AG04449 (cell line): Measurements from ENCODE around the gene EEF1AKMT3.

Source experiments
- CTCF ChIA-PET: fragments of 350-600 bp; formaldehyde crosslinking; extraction: SDS; loops from one replicate; lab custom pipeline; 2021; ENCODE audit warnings: antibody characterized with exemption; lab: Yijun Ruan, JAX
- POLR2A ChIA-PET: fragments of 400-600, 350-600 bp; formaldehyde crosslinking; extraction: SDS; loops from one replicate; lab custom pipeline; 2020; ENCODE audit warnings: antibody characterized with exemption, inconsistent platforms; lab: Yijun Ruan, JAX
- DNase-seq: peaks from one replicate; pipeline ENCODE4 v3.0.0-alpha.2; 2010; ENCODE audit warnings: low read depth, low spot score
- H3K4me3 ChIP-seq: 2 replicates; pipeline ENCODE4 v1.5.1; 2011; ENCODE audit warnings: low read depth, mild to moderate bottlenecking, control low read depth, low read length
- CTCF ChIP-seq: IDR thresholded peaks from one replicate; pipeline ENCODE4 v1.5.1; 2011; ENCODE audit warnings: mild to moderate bottlenecking, moderate library complexity, low read length, control low read depth, inconsistent platforms; ENCODE audit not compliant: insufficient read depth; ENCODE audit errors: missing control alignments

The EEF1AKMT3 gene

DNA sequence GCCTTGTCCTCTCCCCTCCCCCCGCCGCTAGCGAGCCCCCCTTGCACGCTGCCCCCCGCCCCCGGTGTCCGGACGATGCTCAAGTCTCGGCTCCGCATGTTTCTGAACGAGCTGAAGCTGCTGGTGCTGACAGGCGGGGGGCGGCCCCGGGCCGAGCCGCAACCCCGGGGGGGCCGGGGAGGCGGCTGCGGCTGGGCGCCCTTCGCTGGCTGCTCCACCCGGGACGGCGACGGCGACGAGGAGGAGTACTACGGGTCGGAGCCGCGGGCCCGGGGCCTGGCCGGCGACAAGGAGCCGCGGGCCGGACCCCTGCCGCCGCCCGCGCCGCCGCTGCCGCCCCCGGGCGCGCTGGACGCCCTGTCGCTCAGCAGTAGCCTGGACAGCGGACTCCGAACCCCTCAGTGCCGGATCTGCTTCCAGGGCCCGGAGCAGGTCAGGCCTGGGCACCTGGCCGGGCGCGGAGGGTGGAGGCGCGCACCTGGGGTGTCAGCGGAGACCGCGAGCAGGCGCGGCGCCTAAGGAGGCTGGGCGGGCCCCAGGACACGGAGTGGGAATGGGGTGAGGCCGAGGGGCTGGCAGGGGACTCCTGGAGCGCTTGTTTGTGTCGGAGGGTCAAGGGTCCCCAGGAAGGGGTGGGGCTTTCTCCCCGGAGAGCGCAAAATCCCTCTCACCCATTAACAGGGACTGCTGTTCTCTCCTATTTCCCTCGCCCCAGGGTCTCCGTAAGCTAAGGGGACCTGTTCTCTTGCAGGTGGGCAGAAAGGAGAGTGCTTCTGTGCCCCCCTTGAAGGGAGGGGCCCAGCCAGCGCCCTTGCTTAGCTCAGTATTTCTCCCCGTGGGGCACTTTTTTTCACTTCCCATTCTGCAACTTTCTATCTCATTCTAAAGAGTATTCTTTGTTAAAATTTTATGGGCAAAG is 16.7 kb upstream of the EEF1AKMT3 start:
- CTCF ChIA-PET, result interaction anchor here (0.8 to 2.3 kb wide), 22 partner anchors 7 to 185 kb away, joined by 3 to 44 read pairs (median 4); partner anchors contain the start of genes ATP23, CYP27B1, EEF1AKMT3 and METTL1
- no peak for TF ChIP-seq CTCF
- POLR2A ChIA-PET, result no interaction called here
- H3K4me3 ChIP-seq, result peak overlapping the region; percentile 56
- no peak for DNase-seq

DNA sequence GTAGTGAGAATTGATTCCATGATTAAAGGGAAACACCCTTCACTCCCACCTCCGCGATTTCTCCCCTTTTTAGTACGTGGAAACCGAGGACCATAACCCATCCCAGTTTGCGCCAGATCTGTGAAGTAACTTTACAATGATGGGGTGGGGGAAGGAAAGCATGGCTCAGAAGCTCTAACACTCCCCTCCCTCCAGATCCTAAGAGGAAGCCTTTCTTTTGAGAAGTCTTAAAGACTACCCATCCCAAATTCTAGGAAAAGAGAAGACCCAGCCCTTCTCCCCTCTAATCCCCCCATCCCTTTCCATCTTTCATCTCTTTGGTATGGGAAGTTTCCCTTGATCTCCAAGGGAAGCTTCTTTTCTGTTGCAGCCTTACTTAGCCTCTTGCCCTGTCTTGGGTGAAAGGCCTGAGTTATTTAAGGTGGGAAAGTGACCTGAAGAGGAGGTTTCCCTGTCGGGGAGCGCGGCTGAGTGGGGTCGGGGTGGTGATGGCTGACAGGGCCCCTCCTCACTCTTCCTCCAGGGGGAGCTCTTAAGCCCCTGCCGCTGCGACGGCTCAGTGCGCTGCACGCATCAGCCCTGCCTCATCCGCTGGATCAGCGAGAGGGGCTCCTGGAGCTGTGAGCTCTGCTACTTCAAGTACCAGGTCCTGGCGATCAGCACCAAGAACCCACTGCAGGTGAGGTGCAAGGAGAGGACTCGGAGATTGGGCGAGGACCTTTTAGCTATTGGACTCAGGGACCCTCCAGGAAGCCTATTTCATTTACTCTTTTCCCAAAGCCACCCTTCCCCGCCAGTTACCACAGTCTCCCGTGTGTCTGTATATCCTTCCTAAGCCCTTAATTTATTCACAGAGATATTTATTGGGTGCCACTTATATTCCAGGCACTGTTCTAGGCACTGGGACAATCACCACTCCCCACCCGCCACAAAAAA is 15.7 kb upstream of the EEF1AKMT3 start:
- peak; percentile 83 for TF ChIP-seq CTCF
- DNase-seq, result no peak
- ChIA-PET POLR2A (no interaction called here), CTCF (interaction anchor here (0.6 to 2.3 kb wide), 28 partner anchors 8 to 298 kb away, joined by 3 to 44 read pairs (median 4); partner anchors contain the start of genes ATP23, CYP27B1, EEF1AKMT3 and METTL1)
- H3K4me3 ChIP-seq, result peak overlapping the region; percentile 56; the same call in 1 of the 2 replicates

DNA sequence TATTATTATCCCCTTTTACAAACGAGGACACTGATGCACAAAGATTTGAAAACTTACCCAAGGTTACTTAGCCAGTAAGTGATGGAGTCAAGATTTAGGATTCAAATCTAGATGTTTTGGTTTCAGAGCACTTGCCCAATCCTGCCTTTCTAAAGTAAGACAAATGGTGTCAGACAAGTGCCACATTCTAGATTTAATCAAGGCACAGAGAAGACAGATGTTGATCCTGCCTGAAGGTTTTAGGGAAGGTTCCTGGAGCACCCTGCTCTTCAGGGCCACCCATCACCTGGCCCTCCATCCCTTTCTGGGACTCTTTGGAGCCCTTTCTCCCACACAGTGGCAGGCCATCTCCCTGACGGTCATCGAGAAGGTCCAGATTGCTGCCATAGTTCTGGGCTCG is 14.6 kb upstream of the EEF1AKMT3 start:
- ChIA-PET CTCF (interaction anchor here (1.4 to 2.3 kb wide), 4 partner anchors 12 to 45 kb away, joined by 4 to 11 read pairs (median 6); partner anchors contain the start of genes EEF1AKMT3 and METTL1), POLR2A (no interaction called here)

DNA sequence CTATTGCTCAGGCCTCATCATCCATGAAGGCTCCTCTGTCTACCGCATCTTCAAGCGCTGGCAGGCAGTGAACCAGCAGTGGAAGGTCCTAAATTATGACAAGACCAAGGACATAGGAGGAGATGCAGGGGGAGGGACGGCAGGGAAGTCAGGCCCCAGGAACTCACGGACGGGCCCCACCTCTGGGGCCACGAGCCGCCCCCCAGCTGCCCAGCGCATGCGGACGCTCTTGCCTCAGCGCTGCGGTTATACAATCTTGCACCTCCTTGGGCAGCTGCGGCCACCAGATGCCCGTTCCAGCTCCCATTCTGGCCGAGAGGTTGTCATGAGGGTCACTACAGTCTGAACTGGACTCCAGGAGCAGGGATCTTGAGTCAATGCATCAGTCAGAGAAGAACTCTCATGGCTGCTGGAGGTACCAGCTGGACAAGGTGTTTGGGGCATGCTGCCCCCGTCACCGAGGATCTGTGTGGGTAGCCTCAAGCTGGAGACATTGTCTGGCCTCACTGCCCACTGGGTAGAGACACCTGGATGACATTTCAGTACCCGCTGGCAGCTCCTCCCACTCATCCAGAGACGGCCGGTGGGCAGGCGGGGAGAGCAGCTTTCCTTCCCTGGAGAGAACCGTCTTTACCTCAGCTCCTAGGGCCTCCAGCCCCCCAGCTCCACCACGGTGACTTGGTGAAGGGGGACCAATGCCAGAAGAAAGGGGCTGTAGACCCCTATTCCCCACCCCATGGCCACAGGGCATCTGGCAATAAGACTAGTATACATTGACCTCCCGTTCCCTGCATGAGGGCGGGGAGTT is 13.7 kb upstream of the EEF1AKMT3 start:
- no peak for DNase-seq
- POLR2A ChIA-PET, result no interaction called here
- TF ChIP-seq CTCF, result no peak
- no peak overlapping the region for H3K4me3 ChIP-seq
- CTCF ChIA-PET, result interaction anchor here (0.6 to 1.9 kb wide), 7 partner anchors 8 to 147 kb away, joined by 3 to 10 read pairs (median 5); partner anchors contain the start of gene CYP27B1

More for the DNA sequence above, 14.6 kb upstream of the EEF1AKMT3 start:
- H3K4me3 ChIP-seq, result no peak overlapping the region
- no peak for TF ChIP-seq CTCF
- no peak for DNase-seq

- no peak for DNase-seq
- peak; percentile 28 for TF ChIP-seq CTCF
- POLR2A ChIA-PET, result no interaction called here
- CTCF ChIA-PET, result interaction anchor here (0.7 to 1.9 kb wide), 11 partner anchors 8 to 138 kb away, joined by 3 to 10 read pairs (median 4); partner anchors contain the start of genes CYP27B1 and TSFM
- no peak overlapping the region for H3K4me3 ChIP-seq
Measured at GRCh38 chr12:57759360-57759980, 12.9 kb upstream of the EEF1AKMT3 start.
